Common myeloid progenitor, CD34-positive (primary cell): ENCODE data around the gene NKAPD1.

ENCODE experiments used
- CTCF ChIA-PET: fragments of 350-600 bp; sonication (Branson Sonifier 250); formaldehyde crosslinking; loops from one replicate; lab custom pipeline; 2021; ENCODE audit warnings: antibody characterized with exemption; lab: Charles Lee
- POLR2A ChIA-PET: fragments of 350-600 bp; sonication (Branson Sonifier 250); formaldehyde crosslinking; loops from one replicate; lab custom pipeline; 2021; ENCODE audit warnings: antibody characterized with exemption; lab: Charles Lee
- DNase-seq, 3 donors: peaks; one replicate each; pipeline versions ENCODE4 v3.0.0 to v3.0.0-alpha.2; 2013
- H3K27ac ChIP-seq, 2 experiments: 1 replicate in 1 of 2; 2 replicates in 1 of 2; pipeline ENCODE4 v1.7.0; 2013; ENCODE audit warnings: inconsistent platforms in 2 of 2, low read length in 2 of 2, mild to moderate bottlenecking in 2 of 2, low read depth in 1 of 2, moderate library complexity in 1 of 2; ENCODE audit not compliant: severe bottlenecking in 2 of 2, insufficient read depth in 1 of 2, poor library complexity in 1 of 2
- H3K27me3 ChIP-seq, 5 experiments: replicated peaks in 2 of 5; 1 replicate in 3 of 5; 2 replicates in 2 of 5; pipeline versions ENCODE4 v1.6.1 to v1.7.0; 2013; ENCODE audit warnings: low read length in 4 of 5, mild to moderate bottlenecking in 2 of 5, moderate library complexity in 2 of 5, inconsistent platforms in 1 of 5; ENCODE audit not compliant: insufficient read depth in 5 of 5, control insufficient read depth in 4 of 5
- H3K36me3 ChIP-seq, 4 experiments: 1 replicate in 2 of 4; 2 replicates in 2 of 4; pipeline versions ENCODE4 v1.6.1 to v1.7.0; 2013; ENCODE audit warnings: low read length in 3 of 4, control low read depth in 1 of 4, mild to moderate bottlenecking in 1 of 4; ENCODE audit not compliant: control insufficient read depth in 4 of 4, insufficient read depth in 4 of 4
- H3K4me1 ChIP-seq, 4 experiments: 1 replicate in 3 of 4; 2 replicates in 1 of 4; pipeline versions ENCODE4 v1.6.1 to v1.7.1; 2013; ENCODE audit warnings: low read length in 3 of 4, mild to moderate bottlenecking in 3 of 4, control low read depth in 1 of 4, inconsistent platforms in 1 of 4, moderate library complexity in 1 of 4; ENCODE audit not compliant: control insufficient read depth in 4 of 4, insufficient read depth in 4 of 4; ENCODE audit errors: control extremely low read depth in 1 of 4
- H3K4me3 ChIP-seq, 7 experiments: 1 replicate in 4 of 7; 2 replicates in 3 of 7; pipeline versions ENCODE4 v1.5.1 to v1.7.0; 2013; ENCODE audit warnings: mild to moderate bottlenecking in 7 of 7, low read length in 6 of 7, moderate library complexity in 6 of 7, inconsistent platforms in 2 of 7, low read depth in 2 of 7, control low read depth in 1 of 7; ENCODE audit not compliant: insufficient read depth in 4 of 7, control insufficient read depth in 1 of 7; ENCODE audit errors: extremely low read depth in 1 of 7
- H3K9me3 ChIP-seq, 5 experiments: 1 replicate in 4 of 5; 2 replicates in 1 of 5; pipeline versions ENCODE4 v1.6.1 to v1.7.1; 2013; ENCODE audit warnings: low read length in 4 of 5, mild to moderate bottlenecking in 2 of 5, inconsistent platforms in 1 of 5, low read depth in 1 of 5, moderate library complexity in 1 of 5; ENCODE audit not compliant: control insufficient read depth in 4 of 5, insufficient read depth in 2 of 5; ENCODE audit errors: control extremely low read depth in 1 of 5
- WGBS: methylation state at CpG from one replicate; pipeline ENCODE4 v1.1.5; 2013; ENCODE audit not compliant: insufficient coverage; 5-methylcytosine and 5-hydroxymethylcytosine counted together

Gene NKAPD1

GRCh38 chr11:112050721-112051120 is 23.4 kb upstream of the NKAPD1 start:
- no peak overlapping the region for H3K27ac ChIP-seq
- WGBS = no CpG with 5 or more reads among the region's 3 CpGs
- H3K36me3 ChIP-seq = peaks cover 8 to 59% (median 36%) of the 10 kb centered on the region in 4 experiments
- CTCF ChIA-PET = interaction anchor here (0.7 kb wide), 1 partner anchor 1388 kb away, joined by 3 read pairs; no protein-coding TSS in a partner anchor
- DNase-seq = no peak
- no peaks in the 10 kb centered on the region for H3K9me3 ChIP-seq
- H3K4me3 ChIP-seq = no peak overlapping the region
- H3K4me1 ChIP-seq = no peaks in the 10 kb centered on the region
- no peaks in the 10 kb centered on the region for H3K27me3 ChIP-seq
- POLR2A ChIA-PET = no interaction called here

- no peaks in the 10 kb centered on the region for H3K9me3 ChIP-seq
- no peaks in the 10 kb centered on the region for H3K4me1 ChIP-seq
- H3K4me3 ChIP-seq = no peak overlapping the region
- POLR2A ChIA-PET = no interaction called here
- H3K27ac ChIP-seq = no peak overlapping the region
- H3K36me3 ChIP-seq = peaks cover 10 to 62% (median 37%) of the 10 kb centered on the region in 4 experiments
- no peak for DNase-seq
- no peaks in the 10 kb centered on the region for H3K27me3 ChIP-seq
- 20% methylated on average over 1 of the region's 3 CpGs for WGBS
- CTCF ChIA-PET = no interaction called here
Measured at GRCh38 chr11:112051768-112052167, 22.3 kb upstream of the NKAPD1 start.

GRCh38 chr11:112057170-112057569 is 16.9 kb upstream of the NKAPD1 start:
- H3K27me3 ChIP-seq = no peaks in the 10 kb centered on the region
- no peak overlapping the region for H3K4me3 ChIP-seq
- POLR2A ChIA-PET = no interaction called here
- CTCF ChIA-PET = interaction anchor here (1.4 kb wide), 1 partner anchor 16 kb away, joined by 3 read pairs; the partner anchor contains the start of gene PIH1D2
- no peak for DNase-seq
- no peaks in the 10 kb centered on the region for H3K9me3 ChIP-seq
- H3K4me1 ChIP-seq = no peaks in the 10 kb centered on the region
- WGBS = 100% methylated on average over 3 of the region's 4 CpGs
- H3K36me3 ChIP-seq = peaks cover 9 to 73% (median 36%) of the 10 kb centered on the region in 4 experiments
- H3K27ac ChIP-seq = no peak overlapping the region

- no peak for DNase-seq
- Histone ChIP-seq H3K36me3 (peaks cover 2 to 71% (median 36%) of the 10 kb centered on the region in 4 experiments), H3K27ac (no peak overlapping the region), H3K27me3 (no peaks in the 10 kb centered on the region), H3K4me3 (no peak overlapping the region), H3K9me3 (no peaks in the 10 kb centered on the region), H3K4me1 (no peaks in the 10 kb centered on the region)
- POLR2A ChIA-PET = interaction anchor here (0.6 kb wide), 1 partner anchor 10 kb away, joined by 3 read pairs; no protein-coding TSS in a partner anchor
- CTCF ChIA-PET = interaction anchor here (1.4 kb wide), 1 partner anchor 15 kb away, joined by 3 read pairs; the partner anchor contains the start of gene PIH1D2
- 100% methylated on average over 1 of the region's 1 CpG for WGBS
Measured at GRCh38 chr11:112058103-112058502, 16.0 kb upstream of the NKAPD1 start.

GRCh38 chr11:112062923-112063322 is 11.2 kb upstream of the NKAPD1 start:
- Histone ChIP-seq H3K4me3 (no peak overlapping the region), H3K27ac (no peak overlapping the region), H3K36me3 (peaks cover 0 to 38% (median 17%) of the 10 kb centered on the region in 4 experiments), H3K9me3 (no peaks in the 10 kb centered on the region), H3K27me3 (no peaks in the 10 kb centered on the region), H3K4me1 (no peaks in the 10 kb centered on the region)
- CTCF ChIA-PET = interaction anchor here (0.8 kb wide), 1 partner anchor 11 kb away, joined by 3 read pairs; the partner anchor contains the start of genes NKAPD1 and PIH1D2
- DNase-seq = no peak
- no CpG with 5 or more reads among the region's 1 CpG for WGBS
- POLR2A ChIA-PET = no interaction called here

- no peak for DNase-seq
- H3K27ac ChIP-seq = peak overlapping the region in 1 of 2 experiments; percentile 49
- 100% methylated on average over 3 of the region's 4 CpGs for WGBS
- H3K9me3 ChIP-seq = no peaks in the 10 kb centered on the region
- CTCF ChIA-PET = no interaction called here
- no peak overlapping the region for H3K4me3 ChIP-seq
- H3K36me3 ChIP-seq = peaks cover 7 to 65% (median 52%) of the 10 kb centered on the region in 4 experiments
- H3K4me1 ChIP-seq = peaks cover 10 to 20% (median 15%) of the 10 kb centered on the region in 4 experiments
- POLR2A ChIA-PET = no interaction called here
- H3K27me3 ChIP-seq = no peaks in the 10 kb centered on the region
Measured at GRCh38 chr11:112082729-112083128, 8.6 kb downstream of the NKAPD1 start.

GRCh38 chr11:112085822-112086421 is 11.8 kb downstream of the NKAPD1 start:
- POLR2A ChIA-PET = no interaction called here
- peak in 2 of 3 donors; percentile 63 to 67 for DNase-seq
- CTCF ChIA-PET = interaction anchor here (1.3 to 1.8 kb wide), 3 partner anchors 12 to 194 kb away, joined by 3 to 5 read pairs (median 4); no protein-coding TSS in a partner anchor
- peak overlapping the region; percentile 63 to 100 (median 98) for H3K4me3 ChIP-seq
- H3K4me1 ChIP-seq = peaks cover 10 to 27% (median 19%) of the 10 kb centered on the region in 4 experiments
- H3K27ac ChIP-seq = peak overlapping the region; percentile 17 to 88
- peaks cover 11 to 68% (median 46%) of the 10 kb centered on the region in 4 experiments for H3K36me3 ChIP-seq
- H3K9me3 ChIP-seq = no peaks in the 10 kb centered on the region
- WGBS = 6% methylated on average over 17 of the region's 19 CpGs
- no peaks in the 10 kb centered on the region for H3K27me3 ChIP-seq
